HepG2 (cell line): ENCODE results near the gene PCSK6. TPM values are rescaled to one million over a fixed set of nuclear protein-coding genes. Genes with fewer than 3 reads are reported as not detected.

Source experiments
- DZIP1 ChIP-seq: sonication (generic); formaldehyde crosslinking; IDR thresholded peaks from 2 replicates; pipeline ENCODE4 v1.5.0; 2020; ENCODE audit warnings: mild to moderate bottlenecking, missing genetic modification reagents
- FLYWCH1 ChIP-seq: sonication (generic); formaldehyde crosslinking; IDR thresholded peaks from 2 replicates; pipeline ENCODE4 v1.8.1; 2023; ENCODE audit warnings: mild to moderate bottlenecking, missing genetic modification reagents
- FOXP1 ChIP-seq, 2 experiments: fragments of 450-650 bp in 1 of 2; IDR thresholded peaks; 2 replicates each; pipeline ENCODE4 v1.6.1; 2017 to 2018; ENCODE audit warnings: antibody characterized with exemption in 1 of 2
- ISX ChIP-seq: sonication (generic); formaldehyde crosslinking; conservative IDR thresholded peaks from 2 replicates; pipeline ENCODE4 v1.5.0; 2020; ENCODE audit warnings: missing genetic modification reagents
- KIAA2018 ChIP-seq: sonication (generic); formaldehyde crosslinking; IDR thresholded peaks from 2 replicates; pipeline ENCODE4 v1.5.0; 2020; ENCODE audit warnings: mild to moderate bottlenecking, missing genetic modification reagents, borderline replicate concordance
- RFX3 ChIP-seq: IDR thresholded peaks from 2 replicates; pipeline ENCODE4 v1.6.1; 2016; ENCODE audit warnings: missing biosample characterization, missing genetic modification reagents
- TFE3 ChIP-seq: IDR thresholded peaks from 2 replicates; pipeline ENCODE4 v1.6.1; 2016
- ZBTB44 ChIP-seq: sonication (generic); formaldehyde crosslinking; IDR thresholded peaks from 2 replicates; pipeline ENCODE4 v1.4.0; 2020; ENCODE audit warnings: missing genetic modification reagents
- ZKSCAN8 ChIP-seq: IDR thresholded peaks from 2 replicates; pipeline ENCODE4 v1.6.1; 2016; ENCODE audit warnings: borderline replicate concordance, missing genetic modification reagents, missing compliant biosample characterization
- ZNF709 ChIP-seq: sonication (generic); formaldehyde crosslinking; IDR thresholded peaks from 2 replicates; pipeline ENCODE4 v1.5.0; 2020; ENCODE audit warnings: mild to moderate bottlenecking, missing genetic modification reagents
- polyA plus RNA-seq, 8 experiments: library from polyadenylated mRNA; depleted of rRNA in 3 of 8; stranded (reverse) in 7 of 8; unstranded in 1 of 8; fragments of >200 nt; fragmentation: Illumina TruSeq in 4 of 8; extraction: Trizol in 4 of 8; gene quantifications; 2 replicates each; pipeline versions ENCODE4 v1.2.1 to v1.2.3, GENCODE V29; 2011 to 2016; ENCODE audit warnings: low read depth in 4 of 8, missing spikeins in 1 of 8, mixed read lengths in 1 of 8; ENCODE audit not compliant: insufficient read depth in 1 of 8
- total RNA-seq, 5 experiments: library from RNA; depleted of rRNA; stranded (reverse); fragments of >200 nt; fragmentation: Illumina TruSeq; extraction: Trizol; gene quantifications; 2 replicates each; pipeline ENCODE4 v1.2.3, GENCODE V29; 2016; ENCODE audit warnings: low read depth in 1 of 5

PCSK6 gene
- total and polyA plus RNA-seq, 2 of the 13 experiments (the other 11 are each of a cell fraction or from before 2014, with no cell fraction given), result 56.5 to 155 TPM

GRCh38 chr15:101294731-101295606 lies 194.5 kb downstream of the PCSK6 start, which contains the start of gene SNRPA1 (continued):
- TF ChIP-seq FOXP1 (IDR thresholded peaks at IDR 0.05) (no peak), FOXP1 (CRISPR knock-in tag; IDR thresholded peaks at IDR 0.05) (peak; percentile 36; the same call in 1 of the 2 replicates), DZIP1 (CRISPR knock-in tag) (peak; percentile 92), KIAA2018 (CRISPR knock-in tag) (no peak; the same call in 1 of the 2 replicates), ZKSCAN8 (CRISPR knock-in tag) (peak; percentile 73; the same call in 1 of the 2 replicates), ZBTB44 (CRISPR knock-in tag) (no peak; the same call in 1 of the 2 replicates), RFX3 (CRISPR knock-in tag) (0 out of 2 replicates have a peak, but pooled peaks have one; percentile 10), ZNF709 (peak; percentile 90), TFE3 (CRISPR knock-in tag) (peak; percentile 53; the same call in 1 of the 2 replicates), ISX (CRISPR knock-in tag) (peak; percentile 82; the same call in 1 of the 2 replicates), FLYWCH1 (no peak)
